IPS DF 4.7 (cell line): ENCODE data around the gene SIRT3.
"Not testable (repeated sequence)": the region's sequence is repeated elsewhere in the genome, so short reads cannot be mapped to it uniquely, and the experiment has no call there.

Experiments used
- DNase-seq: peaks from one replicate; pipeline ENCODE4 v3.0.0-alpha.2; 2013; ENCODE audit warnings: low spot score; ENCODE audit errors: extremely low read depth

SIRT3 gene

DNA sequence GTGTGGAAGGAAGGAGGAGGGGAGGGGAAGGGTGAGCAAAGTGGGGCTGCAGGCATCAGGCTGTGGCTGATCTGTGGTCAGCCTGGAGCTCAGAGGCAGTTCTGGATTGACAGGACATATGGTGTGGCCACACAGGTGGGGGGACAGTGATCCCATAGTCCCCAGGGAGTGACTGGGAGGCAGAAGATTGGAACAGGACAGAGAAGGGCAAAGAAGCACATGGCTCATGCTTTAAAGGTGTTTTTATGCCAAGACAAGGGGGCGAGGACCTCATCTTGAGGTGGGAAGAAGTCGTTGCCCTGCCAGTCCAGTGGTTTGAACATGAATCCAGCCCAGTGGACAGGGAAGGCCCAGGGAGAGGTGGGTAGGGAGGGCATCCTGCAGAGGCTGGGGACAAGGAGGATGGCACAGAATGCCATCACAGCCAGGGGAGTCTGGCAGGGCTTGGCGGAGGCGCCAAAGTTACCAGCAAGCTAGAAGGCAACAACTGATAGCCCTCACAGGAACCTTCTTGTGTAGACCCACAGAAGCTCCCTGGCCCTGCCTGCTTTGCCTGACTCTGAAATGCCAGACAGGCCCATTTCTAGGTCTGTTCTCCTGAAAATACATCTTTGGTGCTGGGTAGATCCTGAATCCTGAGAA lies 32.1 kb downstream of the SIRT3 start:
- DNase-seq: no peak

DNA sequence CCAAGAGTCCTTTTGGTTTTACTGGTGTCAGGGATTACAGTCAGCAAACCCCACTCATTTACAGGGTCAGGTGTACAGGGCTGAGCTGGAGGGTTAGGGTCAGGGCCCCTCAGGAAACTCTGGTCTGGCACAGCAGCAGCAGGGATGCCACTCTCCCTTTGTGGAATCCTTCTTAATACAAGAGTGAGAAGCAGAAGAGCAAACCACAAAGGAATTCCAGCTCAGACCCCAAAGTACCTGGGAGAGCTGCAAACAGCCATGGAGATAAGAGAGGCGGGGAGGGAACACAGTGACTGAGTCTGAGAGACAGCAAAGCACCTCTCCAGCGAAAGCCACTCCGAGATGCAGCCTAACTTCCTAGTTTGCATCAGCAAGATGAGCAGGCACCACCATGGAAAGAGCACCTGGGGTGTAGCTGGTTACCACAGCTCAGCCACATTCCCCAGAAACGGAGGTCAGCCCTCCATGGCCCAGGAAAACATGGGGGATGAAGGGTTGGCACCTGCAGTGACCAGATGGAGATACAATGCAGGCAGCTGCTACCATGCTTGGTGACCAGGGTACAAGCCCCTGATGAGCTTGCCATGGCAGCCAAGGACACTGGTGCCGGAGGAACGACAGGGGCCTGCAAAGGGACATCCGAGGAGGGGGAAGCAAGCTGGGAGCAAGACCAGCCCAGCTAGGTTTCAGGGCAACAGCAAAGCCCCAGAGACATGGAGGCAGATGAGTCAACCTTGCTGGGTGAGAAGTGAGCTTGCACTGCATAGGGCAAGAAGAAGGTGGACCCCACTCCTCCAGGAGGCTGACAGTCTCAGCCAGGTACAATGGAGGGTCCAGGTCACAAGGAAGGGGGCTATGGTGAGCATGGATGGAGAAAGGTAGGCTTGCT lies 32.8 kb downstream of the SIRT3 start:
- no peak for DNase-seq

DNA sequence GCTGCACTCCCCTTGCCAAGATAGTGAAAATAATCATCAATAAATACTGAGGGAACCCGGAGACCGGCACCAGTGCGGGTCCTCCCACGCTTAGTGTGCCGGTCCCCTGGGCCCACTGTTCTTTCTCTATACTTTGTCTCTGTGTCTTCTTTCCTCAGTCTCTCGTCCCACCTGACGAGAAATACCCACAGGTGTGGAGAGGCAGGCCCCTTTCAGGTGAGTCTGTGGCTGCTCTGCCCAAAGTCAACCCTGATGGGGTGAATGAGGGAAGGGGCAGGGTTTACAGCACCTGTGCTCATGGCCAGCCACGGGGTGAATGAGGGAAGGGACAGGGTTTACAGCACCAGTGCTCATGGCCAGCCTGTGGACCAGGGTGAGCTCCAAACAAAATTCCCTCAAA lies 33.7 kb downstream of the SIRT3 start:
- no peak for DNase-seq

DNA sequence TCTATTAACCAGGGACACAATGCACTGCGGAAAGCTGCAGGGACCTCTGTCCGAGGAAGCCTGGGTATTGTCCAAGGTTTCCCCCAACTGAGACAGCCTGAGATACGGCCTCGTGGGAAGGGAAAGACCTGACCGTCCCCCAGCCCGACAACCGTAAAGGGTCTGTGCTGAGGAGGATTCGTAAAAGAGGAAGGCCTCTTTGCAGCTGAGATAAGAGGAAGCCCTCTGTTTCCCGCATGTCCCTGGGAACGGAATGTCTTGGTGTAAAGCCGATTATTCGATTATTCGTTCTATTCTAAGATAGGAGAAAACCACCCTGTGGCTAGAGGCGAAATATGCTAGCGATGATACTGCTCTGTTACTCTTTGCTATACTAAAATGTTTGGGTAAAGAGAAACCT lies 34.2 kb downstream of the SIRT3 start:
- DNase-seq: no peak

DNA sequence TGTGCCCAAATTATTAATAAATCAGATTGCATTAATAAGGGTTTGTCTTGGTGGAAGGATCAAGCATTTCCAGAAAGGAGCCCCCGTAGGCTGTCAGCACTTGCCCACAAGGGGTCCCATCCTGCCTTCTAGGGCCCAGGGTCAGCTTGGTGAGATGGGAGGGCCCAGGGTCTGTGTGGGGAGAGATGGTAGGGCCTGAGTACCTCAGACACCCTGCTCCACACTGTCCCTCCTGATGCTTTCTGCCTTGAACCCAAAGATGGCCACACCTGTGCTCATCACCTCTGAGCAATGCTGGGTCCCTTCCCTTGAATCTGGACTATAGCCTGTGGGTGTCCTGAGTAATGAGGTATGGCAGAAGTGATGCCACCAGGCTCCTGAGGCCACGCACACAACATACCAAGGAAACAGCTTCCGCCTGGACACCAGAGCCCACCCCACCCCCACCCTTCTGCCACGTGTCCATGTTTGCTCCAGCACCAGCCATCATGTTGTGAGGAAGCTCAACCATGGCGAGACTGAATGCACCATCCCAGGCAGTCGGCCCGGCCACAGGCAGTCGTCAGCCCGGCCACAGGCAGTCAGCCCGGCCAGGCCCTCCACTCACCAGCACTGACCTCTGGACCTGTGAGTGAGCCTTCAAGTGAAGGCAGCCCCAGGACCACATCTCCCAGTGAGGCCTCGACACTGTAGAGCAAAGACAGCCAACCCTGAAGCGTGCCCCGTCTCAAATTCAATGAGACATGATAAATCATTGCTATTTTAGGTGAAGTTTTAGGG lies 35.7 kb downstream of the SIRT3 start:
- DNase-seq: no peak

DNA sequence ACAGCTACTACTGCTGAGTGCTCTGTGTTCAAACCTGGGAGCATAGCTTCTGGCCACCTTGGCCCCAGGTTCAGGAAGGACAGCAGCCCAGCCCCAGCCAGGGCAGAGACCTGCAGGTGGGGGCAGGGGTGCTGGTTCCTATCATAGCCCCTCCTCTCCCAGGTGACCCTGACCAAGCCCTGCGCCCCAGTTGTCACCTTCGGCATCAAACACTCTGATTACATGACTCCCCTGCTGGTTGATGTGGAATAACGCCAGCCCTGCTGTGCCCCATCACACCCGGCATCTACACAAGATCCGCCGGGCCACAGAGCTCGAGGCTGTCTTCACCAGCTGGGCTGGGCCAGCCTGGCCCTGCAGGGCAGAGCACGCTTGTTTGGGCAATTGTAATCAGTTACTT lies 36.4 kb downstream of the SIRT3 start:
- DNase-seq: no peak

DNA sequence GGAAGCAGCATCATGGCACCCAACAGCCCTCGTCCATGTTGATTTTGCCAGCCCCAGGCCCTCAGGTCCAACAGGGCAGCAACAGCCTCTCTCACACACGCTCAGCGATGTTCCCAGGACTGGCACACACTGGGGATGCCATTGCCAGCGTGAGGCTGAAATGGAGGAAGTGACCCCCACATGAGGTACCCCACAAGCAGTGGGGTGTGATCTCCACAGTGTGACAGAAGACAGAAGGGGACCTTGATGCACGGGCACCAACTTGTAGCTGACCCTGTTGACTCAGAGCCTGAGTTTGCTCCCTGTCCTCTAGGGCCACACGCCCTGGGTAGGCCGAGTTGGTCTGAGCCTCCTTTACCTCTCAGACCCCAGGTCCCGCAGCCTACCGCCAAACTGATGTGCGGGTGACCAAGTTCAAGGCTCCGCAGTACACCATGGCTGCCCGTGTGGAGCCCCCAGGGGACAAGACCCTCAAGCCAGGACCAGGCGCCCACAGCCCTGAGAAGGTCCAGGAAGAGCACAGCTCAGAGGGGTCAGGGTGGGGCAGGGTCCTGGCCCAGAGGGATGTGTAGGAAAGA lies 37.0 kb downstream of the SIRT3 start:
- no peak for DNase-seq

DNA sequence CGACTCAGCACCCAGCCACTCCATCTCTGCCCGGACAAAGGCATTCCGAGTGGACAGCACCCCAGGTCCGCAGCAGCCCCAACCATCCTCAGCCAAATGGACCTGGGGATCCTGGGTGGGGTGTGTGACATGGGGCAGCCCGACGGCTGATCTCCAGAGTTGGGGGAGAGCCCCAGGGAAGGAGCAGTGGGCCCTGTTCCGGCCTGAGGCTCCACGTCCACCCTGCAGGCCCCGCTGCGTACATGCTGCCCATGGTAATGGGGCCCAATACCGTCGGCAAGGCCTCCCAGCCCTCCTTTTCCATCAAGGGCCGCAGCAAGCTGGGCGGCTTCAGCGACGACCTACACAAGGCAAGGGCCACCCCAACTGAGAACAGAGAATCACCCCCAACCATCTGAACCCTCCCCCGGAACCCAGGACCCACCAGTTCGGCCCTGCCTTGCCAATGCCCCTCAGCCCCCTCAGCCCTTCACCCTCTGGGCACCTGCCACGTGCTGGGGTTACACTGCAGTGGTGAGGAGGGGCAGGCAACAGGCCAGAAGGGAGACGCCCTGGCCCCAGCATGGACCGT lies 37.8 kb downstream of the SIRT3 start:
- DNase-seq: no peak

DNA sequence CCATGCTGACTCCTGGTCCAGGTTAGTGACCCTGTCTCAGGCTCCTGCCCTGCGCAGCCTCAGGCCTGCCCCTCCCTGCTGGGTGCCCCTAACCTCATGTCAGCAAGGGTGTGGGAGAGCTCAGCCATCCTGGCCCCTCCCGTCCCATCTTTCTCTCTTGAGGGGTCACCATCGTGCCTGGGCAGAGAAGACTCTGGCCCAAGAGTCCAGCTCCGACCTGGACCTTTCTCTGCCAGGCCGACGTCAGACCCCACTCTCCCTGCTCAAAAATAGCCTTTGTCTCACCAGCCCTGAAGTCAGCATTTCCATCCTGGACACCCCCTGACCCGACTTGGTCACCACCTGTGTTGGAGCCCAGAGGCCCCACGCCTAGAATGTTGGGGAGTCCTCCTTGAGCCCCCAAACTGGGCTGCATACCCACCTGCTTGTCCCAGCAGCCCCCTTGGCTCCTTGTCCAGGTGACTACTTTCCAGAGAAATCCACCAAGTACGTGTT lies 38.4 kb downstream of the SIRT3 start:
- no peak for DNase-seq

DNA sequence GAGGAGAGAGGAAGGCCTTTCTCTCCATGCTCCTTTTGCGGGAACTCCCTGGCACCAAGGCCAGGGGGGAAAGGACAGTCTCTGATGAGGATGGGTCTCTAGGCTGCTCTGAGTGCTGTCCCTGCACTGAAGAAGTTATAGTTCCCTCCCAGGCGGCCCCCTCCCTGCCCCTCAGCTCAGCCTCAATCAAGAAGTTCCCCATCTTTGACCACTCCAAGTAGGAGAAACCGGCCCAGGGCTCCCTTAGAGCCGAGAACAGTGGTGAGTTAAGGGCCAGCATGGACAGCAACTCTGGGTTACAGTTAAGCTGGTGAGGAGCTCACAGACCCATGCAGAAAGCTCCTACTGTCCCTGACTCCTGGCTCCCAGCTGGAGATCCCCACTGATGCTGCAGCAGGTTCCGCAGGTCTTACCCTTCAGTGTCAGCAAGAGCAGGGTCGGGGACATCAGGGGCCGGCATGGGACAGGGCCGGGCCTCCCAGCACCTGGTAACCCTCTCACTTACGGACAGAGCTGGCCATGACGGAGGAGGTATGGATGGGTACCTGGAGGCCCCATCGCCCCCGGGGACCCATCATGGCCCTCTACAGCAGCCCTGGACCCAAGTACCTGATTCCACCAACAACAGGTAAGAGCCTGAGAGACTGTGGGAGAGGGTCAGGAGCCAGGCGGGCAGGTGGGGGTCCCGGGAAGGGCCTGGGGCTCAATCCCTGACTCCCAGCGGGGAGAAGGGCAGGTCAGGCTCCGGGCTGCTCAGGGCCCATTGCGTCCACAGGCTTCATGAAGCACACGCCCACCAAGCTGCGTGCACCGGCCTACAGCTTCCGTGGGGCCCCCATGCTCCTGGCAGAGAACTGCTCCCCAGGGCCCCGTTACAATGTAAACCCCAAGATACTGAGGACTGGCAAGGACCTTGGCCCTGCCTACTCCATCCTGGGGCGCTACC lies 39.1 kb downstream of the SIRT3 start:
- DNase-seq: no peak

DNA sequence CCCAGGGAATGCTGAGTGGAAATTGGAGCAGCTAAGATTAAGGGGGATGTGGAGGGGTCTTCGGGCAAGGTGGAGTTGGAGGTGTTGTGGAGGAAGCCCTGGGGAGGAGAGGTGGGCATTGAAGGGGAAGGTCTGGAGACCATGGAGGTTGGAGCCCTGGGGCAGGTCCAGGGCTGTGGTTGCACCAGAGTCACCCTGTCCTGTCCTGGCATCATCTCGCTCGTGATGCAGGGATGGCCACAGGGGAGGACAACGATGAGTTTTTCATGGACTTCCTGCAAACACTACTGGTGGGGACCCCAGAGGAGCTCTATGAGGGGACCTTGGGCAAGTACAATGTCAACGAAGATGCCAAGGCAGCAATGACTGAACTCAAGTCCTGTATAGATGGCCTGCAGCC lies 42.7 kb downstream of the SIRT3 start:
- DNase-seq: not testable (repeated sequence)

DNA sequence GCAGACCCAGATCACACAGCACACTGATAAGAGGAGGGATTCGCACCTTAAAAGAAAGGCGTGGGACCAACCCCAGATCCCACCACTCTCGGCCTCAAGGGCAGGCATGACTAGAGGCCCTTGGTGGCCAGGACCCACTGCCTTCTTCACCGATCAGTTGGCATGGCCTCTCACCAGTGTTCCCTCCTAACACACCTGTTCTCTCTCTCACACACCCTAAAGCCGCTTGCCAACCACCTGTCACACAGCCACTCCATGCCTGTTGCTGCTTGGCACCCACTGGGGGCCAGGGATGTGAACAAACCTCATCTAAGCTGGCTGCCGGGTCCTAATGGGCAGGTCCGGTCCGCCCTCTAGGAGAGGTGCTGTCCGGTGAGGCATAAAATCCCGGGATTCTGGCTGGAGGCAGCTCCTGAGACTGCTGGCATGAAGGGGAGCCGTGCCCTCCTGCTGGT lies 43.4 kb downstream of the SIRT3 start, which contains the start of gene SCGB1C1:
Gene SCGB1C1 (plus strand): TSS at position 405 of the 455 bp plus-strand sequence. CDS start 22 bp downstream, at position 427.
- DNase-seq: not testable (repeated sequence)

DNA sequence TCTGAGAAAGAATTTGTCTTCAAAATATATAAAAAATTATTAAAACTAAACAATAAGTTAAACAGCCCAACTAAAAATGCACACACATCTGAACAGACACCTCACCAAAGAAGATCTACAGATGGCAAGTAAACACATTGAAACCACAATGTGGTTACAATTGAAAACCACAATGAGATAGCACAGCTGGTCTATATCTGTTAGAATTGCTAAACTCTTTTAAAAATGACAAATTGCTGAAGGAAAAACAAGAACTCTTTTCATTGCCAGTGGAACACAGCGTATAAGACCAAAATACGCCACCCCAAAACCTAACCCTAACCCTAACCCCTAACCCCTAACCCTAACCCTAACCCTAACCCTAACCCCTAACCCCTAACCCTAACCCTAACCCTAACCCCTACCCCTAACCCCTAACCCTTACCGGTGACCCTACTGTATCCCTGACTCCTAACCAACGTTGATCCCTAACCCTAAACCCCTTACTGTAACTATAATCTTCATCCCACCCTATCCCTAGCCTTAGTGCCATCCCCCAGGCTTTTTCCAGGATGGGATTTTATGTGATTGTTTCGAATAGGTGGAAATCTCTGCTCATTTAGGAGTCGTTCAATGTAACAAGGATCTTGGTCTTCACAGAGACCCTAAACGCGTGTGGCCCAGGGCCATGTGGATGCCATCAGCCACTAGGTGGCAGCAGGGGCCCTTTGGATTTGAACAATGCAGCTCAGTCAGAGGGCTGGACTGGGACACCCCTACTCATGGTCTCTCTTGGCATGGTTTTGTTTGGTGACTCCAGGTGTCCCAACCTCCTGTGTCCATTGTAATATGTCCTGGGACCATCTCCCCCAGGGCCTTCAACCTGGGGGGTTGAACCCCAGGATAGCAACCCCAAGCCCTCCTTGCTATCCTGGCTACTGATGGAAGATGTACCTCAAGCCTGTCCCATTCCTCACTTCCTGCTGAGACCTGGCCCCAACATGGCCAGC lies 44.4 kb downstream of the SIRT3 start:
- not testable (repeated sequence) for DNase-seq

DNA sequence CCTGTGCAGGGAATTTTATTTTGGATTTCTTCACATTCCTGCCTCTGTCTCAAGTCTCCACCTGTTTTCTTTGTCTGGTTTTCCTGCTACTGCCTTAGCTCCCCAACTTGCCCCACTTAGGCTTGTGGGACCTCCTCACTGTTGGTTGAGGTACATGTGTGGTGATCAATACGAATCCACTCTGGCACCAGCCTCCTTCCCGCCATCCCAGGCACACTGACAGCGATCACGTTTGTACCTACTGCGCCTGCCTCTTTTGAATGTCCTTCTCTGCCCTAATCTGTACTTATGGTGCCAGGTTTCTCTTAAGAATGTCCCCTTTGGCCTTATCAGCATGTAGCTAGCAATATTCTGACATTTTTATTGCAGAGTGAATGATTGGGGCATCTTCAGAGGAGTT lies 45.6 kb downstream of the SIRT3 start:
- DNase-seq: not testable (repeated sequence)

DNA sequence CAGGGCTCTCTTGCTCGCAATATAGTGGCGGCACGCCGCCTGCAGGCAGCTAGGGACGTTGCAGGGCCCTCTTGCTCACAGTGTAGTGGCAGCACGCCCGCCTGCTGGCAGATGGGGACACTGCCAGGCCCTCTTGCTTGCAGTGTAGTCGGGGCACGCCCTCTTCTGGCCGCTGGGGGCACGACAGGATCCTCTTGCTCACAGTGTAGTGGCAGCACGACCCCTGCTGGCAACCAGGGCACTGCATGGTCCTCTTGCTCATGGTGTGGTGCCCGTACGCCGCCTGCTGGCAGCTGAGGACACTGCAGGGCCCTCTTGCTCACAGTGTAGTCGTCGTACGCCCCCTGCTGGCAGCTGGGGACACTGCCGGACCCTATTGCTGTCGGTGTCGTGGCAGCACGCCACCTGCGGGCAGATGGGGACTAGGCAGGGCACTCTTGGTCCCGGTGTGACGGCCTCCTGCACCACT lies 46.3 kb downstream of the SIRT3 start:
- DNase-seq: not testable (repeated sequence)

DNA sequence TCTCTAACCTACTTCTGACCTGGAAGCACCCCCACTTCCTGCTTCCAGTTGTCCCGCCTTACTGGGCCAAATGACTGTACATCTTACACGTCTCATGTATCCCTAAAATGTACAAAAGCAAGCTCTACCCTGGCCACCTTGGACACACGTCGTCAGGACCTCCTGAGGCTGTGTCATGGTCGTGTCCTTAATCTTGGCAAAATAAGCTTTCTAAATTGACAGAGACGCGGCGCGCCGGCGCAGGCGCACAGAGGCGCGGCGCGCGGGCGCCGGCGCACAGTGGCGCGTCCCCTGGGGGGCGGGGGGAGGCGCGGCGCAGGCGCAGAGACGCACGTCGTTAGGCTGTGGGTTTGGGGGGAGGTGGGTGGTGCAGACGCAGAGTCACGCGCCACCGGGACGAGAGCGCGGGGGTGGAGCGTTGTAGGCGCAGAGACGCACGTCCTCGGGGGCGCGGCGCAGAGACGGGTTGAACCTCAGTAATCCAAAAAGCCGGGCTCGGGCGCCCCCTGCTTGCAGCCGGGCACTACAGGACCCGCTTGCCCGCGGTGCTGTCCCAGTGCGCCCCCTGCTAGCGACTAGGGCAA lies 46.9 kb downstream of the SIRT3 start:
- not testable (repeated sequence) for DNase-seq

DNA sequence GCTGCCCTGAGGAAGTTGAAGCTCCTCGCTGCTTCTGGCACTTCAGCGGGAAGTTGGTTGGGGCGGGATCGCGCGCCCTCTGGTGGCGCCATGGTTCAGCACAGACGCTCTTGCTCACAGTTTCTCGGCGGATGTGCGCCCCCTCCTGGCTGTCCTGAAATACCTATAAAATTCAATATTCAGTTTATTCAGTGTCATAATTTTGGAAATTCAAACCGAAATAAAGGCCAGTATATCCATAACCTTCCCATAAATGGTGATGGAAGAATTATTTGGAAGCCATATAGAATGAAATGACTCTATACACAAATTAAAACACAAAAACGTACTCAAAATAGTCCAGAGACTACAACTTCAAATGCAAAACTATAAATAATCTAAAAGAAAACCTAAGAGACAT lies 55.9 kb downstream of the SIRT3 start:
- not testable (repeated sequence) for DNase-seq
